ENCODE data around the gene GPR141. TPM values are rescaled to one million over a fixed set of nuclear protein-coding genes. Genes with fewer than 3 reads are reported as not detected.

Gene GPR141
- 1 to 10 TPM in 1 of 2 donors, not detected in 1; 2.0 TPM for total RNA-seq

GRCh38 chr7:37683246-37684120 is at the start of gene GPR141:
GPR141 (plus strand) TSS chr7:37683766; CDS start chr7:37740394, 56,628 bp downstream.
- Histone ChIP-seq H3K4me3 (no peak within 1 kb of the TSS), H3K27me3 (replicated peaks; ENCODE audit: insufficient read depth) (no peaks in the 10 kb centered on the region), H3K36me3 (no peaks in the 10 kb centered on the region), H3K27ac (no peak within 1 kb of the TSS), H3K4me1 (ENCODE audit: control insufficient read depth in 1 of 2, low read depth in 2 of 2) (no peaks in the 10 kb centered on the region), H3K9me3 (no peaks in the 10 kb centered on the region)
- TF ChIP-seq, protein P1, sequence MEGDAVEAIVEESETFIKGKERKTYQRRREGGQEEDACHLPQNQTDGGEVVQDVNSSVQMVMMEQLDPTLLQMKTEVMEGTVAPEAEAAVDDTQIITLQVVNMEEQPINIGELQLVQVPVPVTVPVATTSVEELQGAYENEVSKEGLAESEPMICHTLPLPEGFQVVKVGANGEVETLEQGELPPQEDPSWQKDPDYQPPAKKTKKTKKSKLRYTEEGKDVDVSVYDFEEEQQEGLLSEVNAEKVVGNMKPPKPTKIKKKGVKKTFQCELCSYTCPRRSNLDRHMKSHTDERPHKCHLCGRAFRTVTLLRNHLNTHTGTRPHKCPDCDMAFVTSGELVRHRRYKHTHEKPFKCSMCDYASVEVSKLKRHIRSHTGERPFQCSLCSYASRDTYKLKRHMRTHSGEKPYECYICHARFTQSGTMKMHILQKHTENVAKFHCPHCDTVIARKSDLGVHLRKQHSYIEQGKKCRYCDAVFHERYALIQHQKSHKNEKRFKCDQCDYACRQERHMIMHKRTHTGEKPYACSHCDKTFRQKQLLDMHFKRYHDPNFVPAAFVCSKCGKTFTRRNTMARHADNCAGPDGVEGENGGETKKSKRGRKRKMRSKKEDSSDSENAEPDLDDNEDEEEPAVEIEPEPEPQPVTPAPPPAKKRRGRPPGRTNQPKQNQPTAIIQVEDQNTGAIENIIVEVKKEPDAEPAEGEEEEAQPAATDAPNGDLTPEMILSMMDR (IDR thresholded peaks at IDR 0.05), result no peak
- ATAC-seq (ENCODE audit: insufficient number of reproducible peaks, low FRiP score, low read depth) (no peak), DNase-seq (ENCODE audit: low spot score) (no peak)

GRCh38 chr7:37635346-37635745 is 48.2 kb upstream of the GPR141 start:
- TF ChIP-seq, protein P1 (IDR thresholded peaks at IDR 0.05), result no peak
- Histone ChIP-seq H3K27me3 (replicated peaks; ENCODE audit: insufficient read depth) (no peaks in the 10 kb centered on the region), H3K4me3 (no peak overlapping the region), H3K4me1 (ENCODE audit: control insufficient read depth in 1 of 2, low read depth in 2 of 2) (no peaks in the 10 kb centered on the region), H3K9me3 (peaks cover 8% of the 10 kb centered on the region), H3K36me3 (no peaks in the 10 kb centered on the region), H3K27ac (no peak overlapping the region)
- DNase-seq (ENCODE audit: low spot score) (no peak), ATAC-seq (ENCODE audit: insufficient number of reproducible peaks, low FRiP score, low read depth) (no peak)

DNA sequence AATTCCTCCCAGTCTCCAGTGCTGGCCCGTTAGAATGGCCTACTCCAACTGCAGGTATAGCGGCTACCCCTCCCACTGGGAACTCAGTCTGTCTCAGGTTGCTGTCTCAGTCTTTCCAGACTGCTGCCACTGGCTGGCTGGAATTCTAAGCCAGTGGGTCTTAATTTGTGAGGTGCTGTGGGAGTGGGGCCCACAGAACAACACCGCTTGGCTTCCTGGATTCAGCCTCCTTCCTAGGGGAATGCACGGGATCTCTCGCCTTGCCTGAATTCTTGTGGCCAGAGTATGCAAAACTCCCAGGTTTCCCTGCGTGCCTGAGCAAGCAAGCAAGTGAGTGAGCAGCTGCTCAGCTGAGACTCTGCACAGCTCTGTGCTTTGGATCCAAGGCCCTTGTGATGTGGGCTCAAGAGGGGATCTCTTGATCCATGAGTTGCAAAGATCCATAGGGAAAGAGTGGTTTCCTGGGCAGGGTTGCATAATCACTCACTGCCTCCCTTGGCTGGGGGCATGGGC is 41.5 kb upstream of the GPR141 start:
- DNase-seq (ENCODE audit: low spot score), result no peak
- no peak overlapping the region for H3K4me3 ChIP-seq
- H3K4me1 ChIP-seq (ENCODE audit: control insufficient read depth in 1 of 2, low read depth in 2 of 2), result no peaks in the 10 kb centered on the region
- no peaks in the 10 kb centered on the region for H3K27me3 ChIP-seq (replicated peaks; ENCODE audit: insufficient read depth)
- H3K9me3 ChIP-seq, result no peaks in the 10 kb centered on the region
- ATAC-seq (ENCODE audit: insufficient number of reproducible peaks, low FRiP score, low read depth), result no peak
- H3K36me3 ChIP-seq, result no peaks in the 10 kb centered on the region
- TF ChIP-seq, protein P1 (IDR thresholded peaks at IDR 0.05), result no peak
- no peak overlapping the region for H3K27ac ChIP-seq

- no peaks in the 10 kb centered on the region for H3K36me3 ChIP-seq
- no peak for ATAC-seq (ENCODE audit: insufficient number of reproducible peaks, low FRiP score, low read depth)
- TF ChIP-seq, protein P1 (IDR thresholded peaks at IDR 0.05), result no peak
- H3K4me1 ChIP-seq (ENCODE audit: control insufficient read depth in 1 of 2, low read depth in 2 of 2), result no peaks in the 10 kb centered on the region
- no peak overlapping the region for H3K4me3 ChIP-seq
- DNase-seq (ENCODE audit: low spot score), result no peak
- no peak overlapping the region for H3K27ac ChIP-seq
- H3K9me3 ChIP-seq, result no peaks in the 10 kb centered on the region
- no peaks in the 10 kb centered on the region for H3K27me3 ChIP-seq (replicated peaks; ENCODE audit: insufficient read depth)
Observed at GRCh38 chr7:37643876-37644275, 39.7 kb upstream of the GPR141 start.

- H3K27ac ChIP-seq, result no peak overlapping the region
- H3K9me3 ChIP-seq, result no peaks in the 10 kb centered on the region
- TF ChIP-seq, protein P1 (IDR thresholded peaks at IDR 0.05), result no peak
- H3K36me3 ChIP-seq, result no peaks in the 10 kb centered on the region
- H3K4me1 ChIP-seq (ENCODE audit: control insufficient read depth in 1 of 2, low read depth in 2 of 2), result no peaks in the 10 kb centered on the region
- H3K27me3 ChIP-seq (replicated peaks; ENCODE audit: insufficient read depth), result no peaks in the 10 kb centered on the region
- no peak for ATAC-seq (ENCODE audit: insufficient number of reproducible peaks, low FRiP score, low read depth)
- DNase-seq (ENCODE audit: low spot score), result no peak
- H3K4me3 ChIP-seq, result no peak overlapping the region
Observed at GRCh38 chr7:37645282-37646050, 38.1 kb upstream of the GPR141 start.

Measured in thoracic aorta (tissue), 2 donors.